ENCODE data around the gene ZNF638. TPM values are rescaled to one million over a fixed set of nuclear protein-coding genes. Genes with fewer than 3 reads are reported as not detected.

ZNF638 gene
- total and polyA plus RNA-seq, 8 donors: 92.1 to 280 (median 221) TPM

- ATAC-seq (peak; percentile 33), DNase-seq (no peak)
- intact Hi-C loops (cut with DNase I): no loop called here
- Histone ChIP-seq H3K36me3 (no peaks in the 10 kb centered on the region), H3K4me3 (no peak overlapping the region), H3K27me3 (peaks cover 0 to 33% of the 10 kb centered on the region in 2 donors), H3K4me1 (peaks cover 8 to 68% of the 10 kb centered on the region in 2 donors), H3K27ac (peak overlapping the region in 1 of 2 donors; percentile 50), H3K9me3 (no peaks in the 10 kb centered on the region)
- TF ChIP-seq CTCF (IDR thresholded peaks at IDR 0.05): no peak
These were observed 127.0 kb downstream of the ZNF638 start for GRCh38 chr2:71458413-71459083.

GRCh38 chr2:71459084-71459431 lies 127.5 kb downstream of the ZNF638 start:
- intact Hi-C loops (cut with DNase I): no loop called here
- H3K36me3 ChIP-seq: no peaks in the 10 kb centered on the region
- H3K9me3 ChIP-seq: no peaks in the 10 kb centered on the region
- H3K27ac ChIP-seq: no peak overlapping the region
- H3K27me3 ChIP-seq: peaks cover 0 to 30% of the 10 kb centered on the region in 2 donors
- DNase-seq (no peak), ATAC-seq (no peak)
- H3K4me3 ChIP-seq: no peak overlapping the region
- no peak for TF ChIP-seq CTCF (IDR thresholded peaks at IDR 0.05)
- H3K4me1 ChIP-seq: peaks cover 4 to 62% of the 10 kb centered on the region in 2 donors

- peaks cover 2 to 31% of the 10 kb centered on the region in 2 donors for H3K27me3 ChIP-seq
- TF ChIP-seq CTCF (IDR thresholded peaks at IDR 0.05): no peak
- ATAC-seq (no peak), DNase-seq (no peak)
- H3K4me1 ChIP-seq: peaks cover 0 to 59% of the 10 kb centered on the region in 2 donors
- H3K36me3 ChIP-seq: no peaks in the 10 kb centered on the region
- no peak overlapping the region for H3K4me3 ChIP-seq
- H3K27ac ChIP-seq: peak overlapping the region in 1 of 2 donors; percentile 8
- intact Hi-C loops (cut with DNase I): no loop called here
- no peaks in the 10 kb centered on the region for H3K9me3 ChIP-seq
These were observed 128.5 kb downstream of the ZNF638 start for GRCh38 chr2:71460056-71460455.

GRCh38 chr2:71460595-71461303 lies 129.2 kb downstream of the ZNF638 start:
- peak; percentile 36 to 45 for TF ChIP-seq CTCF (IDR thresholded peaks at IDR 0.05)
- no peak overlapping the region for H3K4me3 ChIP-seq
- peaks cover 9 to 38% of the 10 kb centered on the region in 2 donors for H3K27me3 ChIP-seq
- H3K27ac ChIP-seq: peak overlapping the region in 1 of 2 donors; percentile 8
- no peaks in the 10 kb centered on the region for H3K9me3 ChIP-seq
- no peaks in the 10 kb centered on the region for H3K36me3 ChIP-seq
- ATAC-seq (peak; percentile 39), DNase-seq (no peak)
- H3K4me1 ChIP-seq: peaks cover 0 to 59% of the 10 kb centered on the region in 2 donors
- intact Hi-C loops (cut with DNase I): no loop called here

GRCh38 chr2:71461304-71461671 lies 129.7 kb downstream of the ZNF638 start:
- ATAC-seq (no peak), DNase-seq (no peak)
- H3K9me3 ChIP-seq: no peaks in the 10 kb centered on the region
- intact Hi-C loops (cut with DNase I): no loop called here
- peaks cover 14 to 39% of the 10 kb centered on the region in 2 donors for H3K27me3 ChIP-seq
- peaks cover 5 to 59% of the 10 kb centered on the region in 2 donors for H3K4me1 ChIP-seq
- TF ChIP-seq CTCF (IDR thresholded peaks at IDR 0.05): no peak
- peak overlapping the region in 1 of 2 donors; percentile 8 for H3K27ac ChIP-seq
- no peak overlapping the region for H3K4me3 ChIP-seq
- no peaks in the 10 kb centered on the region for H3K36me3 ChIP-seq

Data from left lung (tissue), 10 donors.